HG02642 (cell line): Measurements from ENCODE around the gene ZNG1A.
"Not testable (repeated sequence)": the region's sequence is repeated elsewhere in the genome, so short reads cannot be mapped to it uniquely, and the experiment has no call there.

ENCODE experiments used
- ATAC-seq: cut with Tn5 transposase; IDR thresholded peaks from one replicate; pipeline ENCODE4 v1.9.1; 2021; ENCODE audit warnings: mild to moderate bottlenecking; ENCODE audit not compliant: unreplicated experiment, poor library complexity

Gene ZNG1A

GRCh38 chr9:199601-200000, 20.7 kb upstream of the ZNG1A start:
- not testable (repeated sequence) for ATAC-seq

- ATAC-seq: not testable (repeated sequence)
Measured at GRCh38 chr9:178140-178825, 573 bp downstream of the ZNG1A start.

- ATAC-seq: not testable (repeated sequence)
Measured at GRCh38 chr9:169757-170156, 9.1 kb downstream of the ZNG1A start.

GRCh38 chr9:159871-160270, 19.0 kb downstream of the ZNG1A start:
- not testable (repeated sequence) for ATAC-seq

- ATAC-seq: not testable (repeated sequence)
Measured at GRCh38 chr9:151173-151572, 27.7 kb downstream of the ZNG1A start.

- ATAC-seq: not testable (repeated sequence)
Measured at GRCh38 chr9:139880-140279, 39.0 kb downstream of the ZNG1A start.

- not testable (repeated sequence) for ATAC-seq
Measured at GRCh38 chr9:117995-118467, 60.8 kb downstream of the ZNG1A start, which contains the start of gene FOXD4. FOXD4 (minus strand) TSS chr9:118417; CDS start chr9:118119, 298 bp downstream.

GRCh38 chr9:117144-117994, 61.5 kb downstream of the ZNG1A start:
- not testable (repeated sequence) for ATAC-seq

- ATAC-seq: not testable (repeated sequence)
Measured at GRCh38 chr9:116239-117077, 62.4 kb downstream of the ZNG1A start.

- ATAC-seq: not testable (repeated sequence)
Measured at GRCh38 chr9:115118-115451, 63.8 kb downstream of the ZNG1A start.

- ATAC-seq: peak; percentile 7
Measured at GRCh38 chr9:114267-115117, 64.4 kb downstream of the ZNG1A start.

GRCh38 chr9:113468-114266, 65.2 kb downstream of the ZNG1A start:
- peak; percentile 63 for ATAC-seq

- peak; percentile 18 for ATAC-seq
Measured at GRCh38 chr9:112589-113467, 66.0 kb downstream of the ZNG1A start.

- not testable (repeated sequence) for ATAC-seq
Measured at GRCh38 chr9:110672-111071, 68.2 kb downstream of the ZNG1A start.

- ATAC-seq: not testable (repeated sequence)
Measured at GRCh38 chr9:109540-109939, 69.3 kb downstream of the ZNG1A start.

GRCh38 chr9:108742-109495, 69.9 kb downstream of the ZNG1A start:
- not testable (repeated sequence) for ATAC-seq

- ATAC-seq: not testable (repeated sequence)
Measured at GRCh38 chr9:105991-106390, 72.9 kb downstream of the ZNG1A start.
